SK-N-DZ (cell line): ENCODE data around the gene SEC14L1.
"Not testable (repeated sequence)": the region's sequence is repeated elsewhere in the genome, so short reads cannot be mapped to it uniquely, and the experiment has no call there.

ENCODE experiments used
- DNase-seq: peaks from one replicate; pipeline ENCODE4 v3.0.0-alpha.2; 2015; ENCODE audit warnings: low spot score

SEC14L1 gene

GRCh38 chr17:77115947-77116346, 24.8 kb upstream of the SEC14L1 start:
- no peak for DNase-seq

- DNase-seq, result no peak
These were observed 24.4 kb upstream of the SEC14L1 start for GRCh38 chr17:77116371-77116860.

GRCh38 chr17:77117415-77117814, 23.4 kb upstream of the SEC14L1 start:
- no peak for DNase-seq

GRCh38 chr17:77118251-77118928, 22.4 kb upstream of the SEC14L1 start:
- DNase-seq, result no peak

GRCh38 chr17:77119668-77120301, 21.0 kb upstream of the SEC14L1 start:
- DNase-seq, result no peak

- no peak for DNase-seq
These were observed 19.9 kb upstream of the SEC14L1 start for GRCh38 chr17:77120868-77121267.

GRCh38 chr17:77124192-77124889, 16.4 kb upstream of the SEC14L1 start:
- DNase-seq, result no peak

GRCh38 chr17:77125432-77125901, 15.3 kb upstream of the SEC14L1 start:
- DNase-seq, result no peak

- DNase-seq, result no peak
These were observed 14.2 kb upstream of the SEC14L1 start for GRCh38 chr17:77126519-77126918.

GRCh38 chr17:77127735-77128361, 12.9 kb upstream of the SEC14L1 start:
- no peak for DNase-seq

- DNase-seq, result no peak
These were observed 11.7 kb upstream of the SEC14L1 start for GRCh38 chr17:77128896-77129567.

GRCh38 chr17:77129568-77130301, 11.0 kb upstream of the SEC14L1 start:
- no peak for DNase-seq

- no peak for DNase-seq
These were observed 10.2 kb upstream of the SEC14L1 start for GRCh38 chr17:77130525-77130924.

GRCh38 chr17:77131904-77132303, 8.9 kb upstream of the SEC14L1 start:
- no peak for DNase-seq

GRCh38 chr17:77132411-77133086, 8.2 kb upstream of the SEC14L1 start:
- DNase-seq, result no peak

- no peak for DNase-seq
These were observed 7.6 kb upstream of the SEC14L1 start for GRCh38 chr17:77133087-77133638.

GRCh38 chr17:77136420-77136767, 4.4 kb upstream of the SEC14L1 start:
- DNase-seq, result no peak

GRCh38 chr17:77137111-77137510, 3.7 kb upstream of the SEC14L1 start:
- no peak for DNase-seq

GRCh38 chr17:77137886-77138285, 2.9 kb upstream of the SEC14L1 start:
- DNase-seq, result not testable (repeated sequence)
